Gastroesophageal sphincter (tissue), 4 donors: ENCODE measurements around the gene ART5. TPM values are rescaled to one million over a fixed set of nuclear protein-coding genes. Genes with fewer than 3 reads are reported as not detected.

ENCODE experiments used
- ATAC-seq: fragments of 150-250 bp; one replicate; pipeline ENCODE4 v1.9.1; 2016; ENCODE audit warnings: mild to moderate bottlenecking, moderate library complexity
- H3K27ac ChIP-seq, 4 donors: fragments of 200-600 bp; sonication (generic) in 3 of 4; 1 replicate in 3 of 4; 2 replicates in 1 of 4; pipeline ENCODE4 v1.5.1; 2016 to 2019
- H3K27me3 ChIP-seq: fragments of 200-600 bp; sonication (generic); one replicate; pipeline ENCODE4 v1.5.1; 2019
- H3K36me3 ChIP-seq, 2 donors: fragments of 200-600 bp; sonication (generic); one replicate each; pipeline ENCODE4 v1.5.1; 2019; ENCODE audit warnings: control low read depth in 1 of 2
- H3K4me1 ChIP-seq, 3 donors: fragments of 200-600 bp; sonication (generic); 1 replicate in 2 of 3; 2 replicates in 1 of 3; pipeline ENCODE4 v1.5.1; 2016 to 2019; ENCODE audit warnings: control low read depth in 2 of 3
- H3K4me3 ChIP-seq, 2 donors: fragments of 200-600 bp; sonication (generic); one replicate each; pipeline ENCODE4 v1.5.1; 2019; ENCODE audit warnings: mild to moderate bottlenecking in 1 of 2, moderate library complexity in 1 of 2
- H3K9me3 ChIP-seq, 3 donors: fragments of 200-600 bp; sonication (generic); one replicate each; pipeline ENCODE4 v1.5.1; 2017 to 2019; ENCODE audit warnings: control low read depth in 2 of 3
- EP300 ChIP-seq: sonication (generic); formaldehyde crosslinking; IDR thresholded peaks from one replicate; pipeline ENCODE4 v1.6.1; 2017; ENCODE audit warnings: antibody characterized with exemption, mild to moderate bottlenecking
- POLR2A ChIP-seq, 2 donors: fragments of 450-650 bp; IDR thresholded peaks; one replicate each; pipeline ENCODE4 v1.6.1; 2017; ENCODE audit warnings: antibody characterized with exemption in 2 of 2, mild to moderate bottlenecking in 2 of 2, moderate library complexity in 1 of 2
- POLR2AphosphoS5 ChIP-seq: sonication (generic); formaldehyde crosslinking; IDR thresholded peaks from one replicate; pipeline ENCODE4 v1.6.1; 2017; ENCODE audit warnings: antibody characterized with exemption
- WGBS, 2 donors: methylation state at CpG; one replicate each; pipeline ENCODE4 v1.1.5; 2018; ENCODE audit warnings: low coverage in 1 of 2; 5-methylcytosine and 5-hydroxymethylcytosine counted together
- total RNA-seq, 4 donors: library from RNA; depleted of rRNA; stranded (reverse); fragments of >200 nt; gene quantifications; one replicate each; pipeline ENCODE4 v1.1.0, GENCODE V29; 2016
- TF ChIP-seq, protein P1 (sequence below), 4 experiments: fragments of 200-600 bp in 2 of 4; fragments of 450-650 bp in 2 of 4; sonication (generic) in 1 of 4; IDR thresholded peaks; one replicate each; pipeline ENCODE4 v1.5.1; 2017 to 2019; ENCODE audit warnings: antibody characterized with exemption in 4 of 4, mild to moderate bottlenecking in 2 of 4, moderate library complexity in 2 of 4

ART5 gene
- total RNA-seq, 4 donors from 2014 or later: 0.27 TPM; not detected in 3

- Histone ChIP-seq H3K4me1 (peaks cover 0 to 21% (median 9%) of the 10 kb centered on the region in 3 donors), H3K4me3 (no peak overlapping the region), H3K36me3 (no peaks in the 10 kb centered on the region), H3K27ac (no peak overlapping the region), H3K27me3 (no peaks in the 10 kb centered on the region), H3K9me3 (no peaks in the 10 kb centered on the region)
- WGBS, 2 donors: 89% methylated on average over 2 of the region's 5 CpGs; no CpG with 5 or more reads in 1 of the 2 donors
- no peak for ATAC-seq
- TF ChIP-seq, protein P1, sequence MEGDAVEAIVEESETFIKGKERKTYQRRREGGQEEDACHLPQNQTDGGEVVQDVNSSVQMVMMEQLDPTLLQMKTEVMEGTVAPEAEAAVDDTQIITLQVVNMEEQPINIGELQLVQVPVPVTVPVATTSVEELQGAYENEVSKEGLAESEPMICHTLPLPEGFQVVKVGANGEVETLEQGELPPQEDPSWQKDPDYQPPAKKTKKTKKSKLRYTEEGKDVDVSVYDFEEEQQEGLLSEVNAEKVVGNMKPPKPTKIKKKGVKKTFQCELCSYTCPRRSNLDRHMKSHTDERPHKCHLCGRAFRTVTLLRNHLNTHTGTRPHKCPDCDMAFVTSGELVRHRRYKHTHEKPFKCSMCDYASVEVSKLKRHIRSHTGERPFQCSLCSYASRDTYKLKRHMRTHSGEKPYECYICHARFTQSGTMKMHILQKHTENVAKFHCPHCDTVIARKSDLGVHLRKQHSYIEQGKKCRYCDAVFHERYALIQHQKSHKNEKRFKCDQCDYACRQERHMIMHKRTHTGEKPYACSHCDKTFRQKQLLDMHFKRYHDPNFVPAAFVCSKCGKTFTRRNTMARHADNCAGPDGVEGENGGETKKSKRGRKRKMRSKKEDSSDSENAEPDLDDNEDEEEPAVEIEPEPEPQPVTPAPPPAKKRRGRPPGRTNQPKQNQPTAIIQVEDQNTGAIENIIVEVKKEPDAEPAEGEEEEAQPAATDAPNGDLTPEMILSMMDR (IDR thresholded peaks at IDR 0.05): no peak
- TF ChIP-seq EP300: no peak
- no peak for TF ChIP-seq POLR2A (IDR thresholded peaks at IDR 0.05)
Measured at GRCh38 chr11:3638513-3638912, 3.3 kb downstream of the ART5 start.

DNA sequence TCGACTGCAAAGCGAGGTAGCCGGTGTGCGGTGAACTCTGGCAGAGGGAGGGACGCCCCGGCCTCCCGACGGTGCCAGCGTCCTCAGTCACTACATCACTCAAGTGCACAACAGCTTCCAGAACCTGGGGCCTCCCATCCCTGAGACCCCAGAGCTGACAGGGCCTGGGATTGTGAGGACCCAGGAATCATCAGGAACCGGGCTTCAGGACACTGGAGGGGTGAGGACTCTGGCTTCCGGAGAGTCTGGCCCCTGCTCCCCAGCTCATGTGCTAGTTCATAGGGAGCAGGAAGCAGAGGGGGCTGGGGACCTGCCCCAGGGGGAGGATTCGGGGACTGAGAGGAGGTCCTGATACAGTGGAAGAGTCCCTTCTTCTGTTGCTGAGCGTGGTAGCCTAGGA, 4.6 kb downstream of the ART5 start:
- ATAC-seq: no peak
- Histone ChIP-seq H3K27me3 (no peaks in the 10 kb centered on the region), H3K9me3 (no peaks in the 10 kb centered on the region), H3K4me1 (peaks cover 0 to 7% (median 0%) of the 10 kb centered on the region in 3 donors), H3K36me3 (no peaks in the 10 kb centered on the region), H3K4me3 (no peak overlapping the region), H3K27ac (no peak overlapping the region)
- TF ChIP-seq, protein P1 (IDR thresholded peaks at IDR 0.05): no peak
- TF ChIP-seq POLR2AphosphoS5: no peak
- TF ChIP-seq POLR2A (IDR thresholded peaks at IDR 0.05): no peak
- no peak for TF ChIP-seq EP300
- 58% methylated on average over 2 of the region's 13 CpGs; no CpG with 5 or more reads in 1 of the 2 donors for WGBS, 2 donors

DNA sequence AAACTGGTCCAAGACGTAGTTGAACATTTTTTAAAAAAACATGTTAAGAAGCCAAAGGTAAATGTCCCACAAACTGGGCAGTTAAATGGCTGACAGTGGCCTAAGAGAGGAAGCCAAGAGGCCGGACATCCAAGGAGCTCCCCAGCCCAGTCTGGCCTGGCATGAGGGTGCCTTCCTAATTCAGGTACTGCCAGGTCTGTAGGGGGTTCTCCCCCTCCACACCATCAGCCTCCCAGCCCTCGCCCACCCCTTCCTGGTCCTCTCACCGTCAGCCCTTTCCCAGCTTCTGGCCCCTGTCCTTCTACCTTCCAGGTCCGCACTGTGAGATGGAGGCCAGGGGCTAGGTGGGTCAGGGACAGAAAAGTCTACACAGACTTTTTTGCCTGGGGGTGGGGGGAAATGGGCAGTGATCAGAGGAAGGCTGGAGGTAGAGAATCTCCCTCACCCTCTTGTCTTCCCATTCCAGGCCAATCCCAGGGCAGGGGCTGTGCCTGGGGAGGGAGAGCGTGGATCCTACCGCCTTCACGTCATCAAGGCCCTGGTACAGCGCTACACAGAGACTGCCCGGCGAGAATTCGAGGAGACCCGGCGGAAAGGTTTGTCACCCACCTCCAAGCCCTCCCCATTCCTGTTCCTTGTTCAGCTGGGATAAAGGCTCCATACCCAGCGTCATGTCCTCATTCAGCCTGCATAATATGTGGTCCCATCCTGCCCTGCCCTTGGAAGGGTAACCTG, 6.0 kb downstream of the ART5 start:
- TF ChIP-seq POLR2A (IDR thresholded peaks at IDR 0.05) (no peak), EP300 (no peak), POLR2AphosphoS5 (no peak)
- TF ChIP-seq, protein P1 (IDR thresholded peaks at IDR 0.05): no peak
- Histone ChIP-seq H3K36me3 (no peaks in the 10 kb centered on the region), H3K27me3 (no peaks in the 10 kb centered on the region), H3K27ac (no peak overlapping the region), H3K9me3 (no peaks in the 10 kb centered on the region), H3K4me1 (no peaks in the 10 kb centered on the region), H3K4me3 (no peak overlapping the region)
- ATAC-seq: no peak
- 92 to 100% methylated on average over 1 to 11 of the region's 15 CpGs for WGBS, 2 donors

- no peaks in the 10 kb centered on the region for H3K36me3 ChIP-seq
- H3K27me3 ChIP-seq: no peaks in the 10 kb centered on the region
- no peak for ATAC-seq
- TF ChIP-seq POLR2A (IDR thresholded peaks at IDR 0.05) (no peak), EP300 (no peak), POLR2AphosphoS5 (no peak)
- TF ChIP-seq, protein P1 (IDR thresholded peaks at IDR 0.05): no peak
- no peak overlapping the region for H3K4me3 ChIP-seq
- no peaks in the 10 kb centered on the region for H3K4me1 ChIP-seq
- H3K9me3 ChIP-seq: no peaks in the 10 kb centered on the region
- H3K27ac ChIP-seq: no peak overlapping the region
- WGBS, 2 donors: 91 to 94% methylated on average over 2 to 5 of the region's 5 CpGs
Measured at GRCh38 chr11:3632070-3632660, 9.6 kb downstream of the ART5 start.

DNA sequence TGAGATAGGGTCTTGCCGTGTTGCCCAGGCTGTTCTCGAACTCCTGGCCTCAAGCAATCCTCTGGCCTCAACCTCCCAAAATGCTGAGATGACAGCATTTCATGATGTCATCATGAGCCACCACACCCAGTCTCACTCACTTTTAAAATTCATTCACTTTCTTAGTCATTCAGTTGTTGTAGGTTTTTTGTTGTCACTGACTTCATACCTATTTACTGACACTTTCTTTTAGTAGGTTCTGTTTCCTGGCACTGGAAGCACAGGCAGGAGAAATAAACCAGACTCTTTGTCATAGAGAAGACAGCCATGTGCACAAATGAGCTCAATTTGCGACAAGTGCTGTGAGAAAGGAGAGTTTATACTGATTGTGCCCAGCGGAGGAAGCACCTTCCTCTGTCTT, 10.5 kb downstream of the ART5 start:
- no peaks in the 10 kb centered on the region for H3K27me3 ChIP-seq

More for the DNA sequence above, 10.5 kb downstream of the ART5 start:
- Histone ChIP-seq H3K27ac (no peak overlapping the region), H3K36me3 (no peaks in the 10 kb centered on the region), H3K4me3 (no peak overlapping the region), H3K9me3 (no peaks in the 10 kb centered on the region), H3K4me1 (no peaks in the 10 kb centered on the region)
- TF ChIP-seq, protein P1 (IDR thresholded peaks at IDR 0.05): no peak
- TF ChIP-seq EP300: no peak
- no peak for TF ChIP-seq POLR2A (IDR thresholded peaks at IDR 0.05)
- no peak for TF ChIP-seq POLR2AphosphoS5
- 66 to 73% methylated on average over 3 to 4 of the region's 4 CpGs for WGBS, 2 donors
- no peak for ATAC-seq
